GM18507 (cell line): Measurements from ENCODE around the gene TM4SF4.

ENCODE experiments used
- DNase-seq: peaks from one replicate; pipeline ENCODE4 v3.0.0; 2011; ENCODE audit warnings: low read depth; ENCODE audit not compliant: insufficient read length; ENCODE audit errors: extremely low spot score
- FAIRE-seq: peaks from 2 replicates; lab custom pipeline; 2011; peaks lifted over from hg19 to GRCh38; lab: Jason Lieb, UNC

TM4SF4 gene

DNA sequence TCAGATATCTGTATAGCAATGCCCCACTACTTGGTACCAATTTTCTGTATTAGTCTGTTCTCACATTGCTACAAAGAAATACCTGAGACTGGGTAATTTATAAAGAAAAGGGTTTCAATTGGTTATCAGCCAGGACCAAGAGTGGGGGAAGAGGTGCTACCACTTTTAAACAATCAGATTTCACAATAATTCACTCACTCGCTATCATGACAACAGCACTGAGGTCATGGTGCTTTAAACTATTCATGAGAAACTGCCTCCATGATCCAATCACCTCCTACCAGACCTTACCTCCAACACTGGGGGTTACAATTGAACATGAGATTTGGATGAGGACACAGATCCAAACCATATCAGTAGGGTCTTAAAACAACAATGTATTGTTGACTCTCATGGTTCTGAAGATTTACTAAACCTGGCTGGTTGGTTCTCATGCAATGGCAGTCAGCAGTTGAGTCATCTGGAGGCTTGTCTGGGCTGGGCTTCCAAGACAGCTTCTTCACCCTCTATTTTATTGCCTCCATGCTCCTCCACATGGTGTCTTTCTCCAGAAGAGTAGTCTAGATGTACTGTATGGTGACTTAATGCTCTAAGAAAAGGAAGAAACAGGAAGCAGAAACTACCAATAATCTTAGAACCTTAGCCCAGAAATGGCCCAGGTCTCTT lies 21.2 kb upstream of the TM4SF4 start:
- DNase-seq (no peak), FAIRE-seq (no peak)

DNA sequence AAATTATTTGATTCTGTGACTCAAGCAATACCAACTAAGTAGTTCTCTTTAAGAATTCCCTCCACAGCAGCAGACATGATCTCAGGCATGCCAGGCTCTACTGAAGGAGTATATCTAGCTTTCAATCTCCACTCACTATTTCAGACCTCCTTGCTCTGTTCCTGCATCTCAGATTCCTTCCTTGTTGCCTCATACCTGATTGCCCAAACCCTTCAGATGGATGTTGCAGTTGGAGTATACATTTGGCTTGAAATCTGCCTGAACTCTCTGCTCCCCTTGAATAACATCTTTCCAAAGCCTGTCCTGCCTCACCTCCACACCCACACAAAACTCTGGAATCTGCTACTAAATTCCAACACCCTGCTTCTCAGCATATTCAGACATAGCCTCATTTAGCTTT lies 19.8 kb upstream of the TM4SF4 start:
- DNase-seq (no peak), FAIRE-seq (no peak)

DNA sequence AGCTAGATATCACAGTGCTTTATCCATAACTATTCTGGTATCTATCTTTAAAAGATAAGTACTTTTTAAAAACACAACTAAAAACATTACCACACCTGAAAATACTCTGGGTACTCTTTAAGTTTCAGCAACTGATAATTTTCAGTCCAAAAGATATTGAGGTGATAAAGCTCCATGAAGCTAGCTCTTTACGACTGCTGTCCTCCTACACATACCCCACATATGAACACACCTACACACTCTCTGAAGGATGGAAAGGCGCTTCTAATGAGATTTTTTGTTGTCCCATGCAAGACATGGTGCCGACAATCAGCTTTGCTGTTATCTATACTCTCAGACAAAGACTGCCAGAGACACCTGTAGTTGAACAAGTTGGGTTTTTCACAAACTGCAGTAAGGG lies 19.1 kb upstream of the TM4SF4 start:
- no peak for DNase-seq
- FAIRE-seq = no peak

DNA sequence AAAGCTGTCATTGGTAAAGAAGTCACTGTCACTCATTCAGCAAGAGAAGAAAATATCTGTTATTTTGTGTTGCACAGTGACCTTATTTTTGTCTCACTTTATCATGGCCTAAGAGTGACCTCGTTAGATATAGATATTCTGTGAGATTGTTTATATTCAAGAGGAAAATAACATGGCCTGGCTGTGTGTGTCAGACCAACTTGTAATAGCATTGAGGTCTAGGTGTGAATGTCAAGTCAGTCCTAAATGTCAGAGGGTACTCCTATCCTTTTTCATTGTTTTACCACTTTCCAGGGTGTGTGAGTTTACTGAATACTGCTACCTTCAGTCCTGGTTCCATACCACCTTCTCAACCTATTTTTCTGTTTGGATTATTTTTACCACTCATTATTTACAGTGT lies 18.5 kb upstream of the TM4SF4 start:
- DNase-seq (no peak), FAIRE-seq (no peak)

DNA sequence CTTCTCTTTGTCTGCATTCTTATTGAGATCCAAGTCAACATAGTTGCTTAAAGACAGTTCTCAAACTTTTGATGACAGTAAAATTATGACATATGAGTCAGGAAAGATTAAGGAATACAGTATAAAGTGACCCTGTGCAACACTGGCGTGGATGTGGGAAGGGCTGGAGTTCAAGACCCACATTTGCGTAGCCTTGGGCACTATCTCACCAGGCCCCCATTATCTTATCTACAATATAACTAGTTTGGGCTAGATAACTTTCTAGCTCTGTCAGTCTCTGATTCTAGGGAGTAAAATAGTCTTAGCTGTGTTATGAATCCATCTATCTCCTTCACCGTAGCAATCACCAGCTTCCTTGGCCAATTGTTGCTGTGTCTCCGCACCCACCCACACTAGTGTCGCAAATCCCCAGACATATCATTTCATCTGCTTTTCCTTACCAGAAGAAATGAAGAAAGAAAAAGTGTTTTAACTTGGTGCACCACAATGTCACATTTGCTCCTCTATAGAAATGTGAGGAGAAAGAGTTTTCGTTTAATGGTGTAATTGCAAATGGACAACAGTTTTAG lies 14.9 kb upstream of the TM4SF4 start:
- DNase-seq (no peak), FAIRE-seq (no peak)

DNA sequence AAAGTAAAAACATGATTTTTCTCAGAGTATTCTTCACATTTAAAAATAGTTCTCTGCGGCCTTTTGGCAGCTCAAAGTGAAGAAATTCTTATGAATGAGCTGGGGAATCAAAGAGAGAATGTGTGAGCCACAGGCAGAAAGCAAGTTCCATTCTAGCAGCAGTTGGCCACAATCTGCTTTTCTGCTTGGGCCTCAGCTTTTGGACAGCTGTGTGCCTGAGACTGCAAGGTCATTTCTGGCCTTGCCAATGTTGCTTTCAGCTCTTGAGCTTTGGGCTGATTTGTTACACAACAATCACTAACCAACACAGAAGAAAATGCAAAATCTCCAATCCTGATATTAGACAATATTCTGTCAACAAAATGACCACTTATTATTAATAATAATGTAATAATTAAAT lies 14.4 kb upstream of the TM4SF4 start:
- DNase-seq (no peak), FAIRE-seq (no peak)

DNA sequence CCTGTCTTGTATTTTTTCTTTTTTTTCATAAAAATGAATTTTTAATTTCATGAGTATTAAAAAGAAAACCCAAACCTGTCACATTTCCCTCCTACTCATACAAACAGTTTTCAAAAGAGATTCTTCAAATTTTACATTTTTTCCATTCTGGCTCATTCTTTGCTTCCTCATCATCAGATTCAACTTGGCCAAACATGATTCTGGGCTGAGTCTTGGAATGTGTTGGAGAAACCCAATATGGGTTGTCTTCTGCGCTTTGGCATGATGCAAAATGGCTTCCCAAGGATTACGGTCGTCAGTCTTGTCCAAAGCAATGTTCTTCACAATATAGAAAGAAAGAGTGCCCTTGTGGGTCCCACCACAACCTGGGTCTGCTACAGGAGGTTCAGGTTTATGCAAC lies 12.4 kb upstream of the TM4SF4 start:
- no peak for FAIRE-seq
- no peak for DNase-seq

DNA sequence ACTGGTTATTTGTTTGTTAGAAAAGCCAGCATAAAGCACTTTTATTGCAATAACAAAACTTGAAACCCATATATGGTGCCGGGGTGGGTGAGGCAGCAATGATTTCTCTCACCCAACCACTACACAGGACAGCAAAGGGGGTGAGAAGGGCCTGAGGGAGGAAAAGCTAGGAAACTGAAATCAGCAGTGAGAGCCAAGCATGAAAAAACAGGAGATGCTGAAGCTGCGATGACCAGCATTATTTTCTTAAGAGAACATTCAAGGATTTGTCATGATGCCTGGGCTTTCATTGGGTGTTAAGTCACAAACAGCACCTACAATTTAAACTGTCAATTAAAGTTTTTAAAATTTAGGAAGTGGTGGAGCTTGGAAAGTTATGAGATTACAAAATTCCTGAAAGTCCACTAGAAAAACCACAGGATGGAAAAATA lies 11.9 kb upstream of the TM4SF4 start:
- FAIRE-seq = no peak
- DNase-seq = no peak

DNA sequence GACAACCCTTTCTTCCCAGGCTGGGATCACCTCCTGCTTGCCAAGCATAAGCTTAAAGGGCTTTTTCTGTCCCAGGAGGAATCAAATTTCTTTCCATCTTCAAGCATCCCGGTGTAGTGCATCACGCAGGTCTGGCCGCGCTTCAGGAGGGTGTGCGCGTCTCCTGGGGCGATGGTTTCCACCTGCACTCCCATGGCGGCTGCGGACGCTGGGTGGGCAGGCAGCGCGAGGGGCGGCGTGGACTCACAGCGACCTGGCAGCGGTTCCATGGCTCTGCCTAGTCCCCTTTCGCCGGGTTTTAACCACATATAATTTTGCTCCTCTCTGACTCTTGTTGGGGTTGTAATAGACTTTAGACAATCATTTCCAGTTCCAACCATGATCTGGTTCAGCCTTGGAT lies 10.6 kb upstream of the TM4SF4 start:
- FAIRE-seq = no peak
- no peak for DNase-seq

DNA sequence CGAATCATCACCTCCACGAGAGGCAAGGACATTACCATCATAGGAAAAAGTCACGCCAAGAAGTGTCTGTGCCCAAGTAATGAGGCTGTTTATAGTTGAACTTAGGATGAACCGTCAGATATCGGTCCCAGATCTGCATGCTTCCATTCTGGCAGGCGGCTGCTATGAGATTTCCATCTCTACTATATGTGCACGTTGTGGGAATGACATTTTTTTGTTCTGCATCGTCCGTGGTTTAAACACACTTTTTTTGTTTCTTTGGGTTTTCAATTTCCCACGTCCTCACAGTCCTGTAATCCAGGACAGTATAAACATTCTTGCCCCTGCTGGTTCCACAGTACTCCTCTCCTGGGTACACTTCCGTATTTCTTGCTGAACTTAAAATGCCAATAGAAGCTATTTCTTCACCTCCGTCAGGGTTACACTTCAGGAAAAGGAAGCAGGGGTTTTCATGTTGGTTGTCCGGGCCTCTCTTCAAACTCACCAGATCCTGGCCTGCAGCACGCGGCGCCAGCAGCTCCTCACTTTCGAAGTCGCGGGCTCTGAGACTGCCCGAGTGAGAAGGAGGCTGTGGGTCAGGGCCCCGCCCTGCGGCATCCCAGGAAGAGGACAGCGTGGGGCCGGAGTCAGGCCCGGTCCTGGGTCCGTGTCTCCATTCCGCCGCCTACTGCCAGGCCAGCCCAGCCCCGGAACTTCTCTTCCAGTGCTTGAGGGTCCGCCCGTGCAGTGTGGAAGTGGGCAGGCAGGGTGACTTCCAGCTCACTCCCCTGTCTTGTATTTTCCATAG lies 9.8 kb upstream of the TM4SF4 start:
- DNase-seq = no peak
- FAIRE-seq = no peak

DNA sequence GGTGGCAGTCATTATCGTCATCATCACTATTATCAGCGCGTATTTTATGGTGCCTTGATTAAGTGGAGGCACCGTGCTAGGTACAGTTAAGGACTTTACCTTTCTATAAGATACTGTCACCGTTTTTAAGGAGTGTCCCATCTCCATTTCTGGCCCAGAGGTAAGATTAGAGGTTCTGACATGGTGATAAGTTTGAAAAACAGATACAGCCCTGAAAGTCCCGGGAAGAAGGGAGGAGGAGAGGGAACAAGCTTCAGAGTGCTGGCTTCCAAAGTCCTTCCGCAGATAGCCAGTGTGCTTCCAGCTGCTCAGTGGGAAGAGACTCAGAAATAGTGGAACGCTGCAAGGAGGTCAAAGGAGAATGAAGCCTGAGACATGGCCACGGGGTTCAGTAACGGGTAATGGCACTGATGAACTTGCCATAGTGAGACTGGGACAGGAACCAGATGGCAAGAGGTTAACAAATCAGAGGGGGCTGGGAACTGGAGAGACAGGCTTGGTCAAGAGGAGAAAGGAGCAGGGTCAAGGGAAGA lies 9.1 kb upstream of the TM4SF4 start:
- no peak for FAIRE-seq
- DNase-seq = no peak

DNA sequence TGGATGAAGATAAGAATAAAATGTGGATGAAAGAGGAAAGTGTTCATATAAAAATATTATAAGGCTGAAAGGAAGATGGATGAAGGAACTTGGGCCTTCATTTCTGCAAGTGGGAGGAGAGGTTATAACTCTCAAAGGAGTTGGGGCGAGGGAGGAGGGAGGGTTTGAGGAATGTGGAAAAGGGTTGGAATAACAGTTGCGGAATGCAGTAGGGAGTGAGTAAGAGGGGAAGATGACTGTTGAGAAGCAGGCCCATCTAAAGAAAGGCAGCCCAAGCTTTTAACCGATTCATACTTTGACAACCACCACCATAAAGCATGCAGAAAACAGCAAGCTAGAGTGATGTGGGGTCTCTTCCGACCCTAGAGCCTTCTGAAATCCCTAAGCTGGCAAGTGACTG lies 8.3 kb upstream of the TM4SF4 start:
- DNase-seq (no peak), FAIRE-seq (no peak)

DNA sequence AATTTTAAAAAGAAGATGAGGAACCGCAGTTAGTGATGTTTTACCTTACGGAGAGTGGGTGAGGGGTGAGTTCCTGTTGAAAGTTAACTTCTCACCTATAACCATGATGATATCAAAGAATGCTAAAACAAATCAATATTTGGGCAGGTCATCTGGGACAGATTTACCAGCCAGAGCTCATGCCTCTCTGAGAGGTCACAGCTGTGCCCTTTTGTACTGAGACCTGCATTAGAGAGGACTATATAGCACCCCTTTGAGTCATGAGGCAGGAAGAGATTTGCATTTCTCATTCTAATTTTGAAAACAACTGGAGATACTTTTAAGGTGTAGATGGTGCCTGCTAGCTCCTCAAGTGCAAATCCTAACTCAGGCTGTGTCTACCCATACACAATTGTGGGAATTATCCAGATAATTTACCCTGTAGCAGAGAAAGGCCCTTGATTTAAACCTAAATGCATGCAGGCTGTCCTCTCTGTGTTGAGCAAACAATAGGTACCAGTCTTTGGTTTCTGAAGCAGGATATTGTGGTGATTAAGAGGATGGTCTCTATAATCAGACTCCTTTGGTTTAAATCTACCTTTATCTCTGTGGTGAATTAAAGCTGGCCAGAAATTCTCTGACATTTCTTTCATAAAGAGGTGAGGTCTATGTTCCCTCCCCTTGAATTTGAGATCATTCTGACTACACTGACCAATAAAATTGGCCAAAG lies 5.8 kb upstream of the TM4SF4 start:
- no peak for FAIRE-seq
- no peak for DNase-seq

DNA sequence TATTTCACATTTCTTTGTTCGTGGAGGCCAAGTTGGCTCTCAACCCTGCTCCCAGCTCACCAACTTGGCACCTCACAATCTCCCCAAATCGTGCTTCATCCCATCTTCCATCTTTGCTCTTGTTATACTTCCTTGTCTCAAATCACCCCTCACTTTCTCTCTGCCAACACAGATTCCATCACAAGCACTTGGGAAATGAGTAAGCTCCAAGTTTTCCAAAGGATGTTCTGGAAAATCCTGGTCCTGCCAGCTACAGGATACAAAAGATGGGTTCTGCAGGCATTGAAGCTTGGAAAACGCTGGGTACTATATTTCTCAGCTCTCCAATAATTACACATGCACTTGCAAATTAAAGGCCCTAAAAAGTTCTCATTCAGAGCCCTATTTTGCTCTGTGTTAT lies 4.1 kb upstream of the TM4SF4 start:
- no peak for DNase-seq
- no peak for FAIRE-seq

DNA sequence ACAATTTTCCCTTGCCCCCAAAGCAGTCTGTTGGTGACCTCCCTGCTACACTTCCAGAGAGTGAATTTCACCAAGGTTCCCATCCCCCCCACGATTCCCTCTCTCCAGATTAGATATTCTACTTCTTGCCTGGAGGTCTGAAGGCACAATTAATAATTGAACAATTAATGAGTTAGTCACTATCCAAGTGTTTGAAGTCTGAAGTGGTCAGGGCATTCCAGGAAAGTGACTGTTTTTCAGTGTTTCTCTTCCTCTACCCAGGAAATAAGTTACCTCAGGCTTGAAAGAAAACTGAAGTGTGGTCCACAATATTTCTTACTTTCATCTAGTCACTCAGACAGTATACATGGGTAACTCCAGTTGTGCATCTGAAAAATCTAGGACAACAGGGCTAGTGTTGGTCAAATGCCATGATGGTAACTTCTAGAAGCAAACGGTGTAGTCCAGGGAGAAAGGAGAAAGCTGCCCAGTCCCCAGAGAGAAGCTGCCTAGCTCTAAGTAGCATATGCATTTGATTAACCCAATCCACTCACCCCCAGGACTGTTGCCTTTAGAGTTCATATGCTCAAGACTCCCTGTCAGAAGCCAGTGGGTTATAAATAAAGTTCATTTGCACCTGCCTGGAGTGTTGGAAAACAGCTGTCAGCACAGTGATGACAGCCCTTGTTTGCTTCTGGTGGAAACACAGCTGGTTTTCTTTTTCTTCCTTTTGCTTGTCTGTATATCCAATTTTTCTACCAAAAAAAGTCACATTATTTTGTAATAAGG lies 2.3 kb upstream of the TM4SF4 start:
- DNase-seq = no peak
- FAIRE-seq = no peak

DNA sequence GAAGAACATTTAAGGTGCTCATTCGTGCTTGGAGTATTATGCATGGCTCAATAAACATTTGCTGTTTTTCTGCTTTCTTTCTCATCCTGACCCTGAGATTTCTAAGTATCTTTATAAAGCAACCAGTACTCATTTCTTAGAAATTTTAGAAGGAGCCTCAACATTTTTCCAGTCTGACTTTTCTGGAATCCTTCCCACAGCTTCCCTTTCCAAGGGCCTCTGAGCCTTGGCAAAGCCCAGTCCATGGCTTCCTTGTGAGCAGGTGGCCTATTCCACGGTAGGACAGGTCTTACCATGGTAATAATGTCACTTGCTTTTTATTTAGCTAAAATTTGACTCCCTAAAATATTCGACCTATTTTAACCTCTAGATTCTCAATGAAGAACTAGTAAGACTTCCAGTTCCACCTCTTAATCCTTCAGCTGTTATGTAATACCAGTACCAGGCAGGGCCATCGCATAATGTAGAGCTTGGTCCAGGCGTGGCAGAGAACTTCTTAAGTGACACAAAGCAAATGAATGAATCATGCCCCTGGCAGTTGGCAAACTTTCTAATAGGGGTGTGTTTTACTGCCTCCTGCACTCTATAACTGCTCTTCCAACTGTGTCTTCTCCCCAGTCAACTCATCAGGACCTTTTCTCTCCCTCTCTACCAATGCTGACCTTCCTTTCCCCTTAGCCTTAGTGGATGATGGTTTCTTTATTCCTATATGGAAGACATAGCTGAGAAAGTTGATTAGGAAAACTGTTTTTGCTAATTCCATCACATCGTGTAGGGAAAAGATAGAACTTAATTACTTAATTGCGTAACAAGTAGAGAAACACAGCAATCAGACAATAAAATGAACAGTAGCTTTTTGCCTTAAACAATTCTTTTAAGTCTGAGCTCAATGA lies 894 bp upstream of the TM4SF4 start:
- no peak for FAIRE-seq

DNA sequence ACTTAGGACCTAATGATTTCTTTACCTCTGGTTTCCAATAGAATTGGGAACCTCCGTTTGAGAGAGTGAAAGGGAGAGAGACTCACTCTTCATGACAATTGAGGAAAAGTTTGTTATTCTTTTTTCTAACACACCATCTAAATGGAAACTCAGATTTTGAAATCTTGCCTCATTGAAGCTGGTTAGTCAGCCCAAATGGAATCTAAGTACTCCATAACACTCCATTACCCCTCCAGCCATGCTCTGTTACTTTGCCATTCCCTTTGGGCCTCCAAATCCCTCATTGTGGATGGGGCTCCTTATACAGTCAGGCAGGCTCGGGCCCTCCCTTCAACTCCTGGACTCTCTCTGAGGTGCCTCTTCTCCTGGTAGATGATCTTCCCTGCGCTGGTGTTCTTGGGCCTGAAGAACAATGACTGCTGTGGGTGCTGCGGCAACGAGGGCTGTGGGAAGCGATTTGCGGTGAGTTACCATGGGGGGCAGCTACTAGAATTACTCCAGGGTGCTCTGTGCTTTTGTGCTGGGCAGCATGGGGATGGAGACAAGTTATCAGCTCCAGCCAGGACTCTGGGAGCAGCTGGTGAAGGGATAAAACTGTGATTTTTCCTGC lies 1.1 kb downstream of the TM4SF4 start:
- no peak for DNase-seq
- FAIRE-seq = no peak

More for the DNA sequence above, 894 bp upstream of the TM4SF4 start:
- DNase-seq = no peak

DNA sequence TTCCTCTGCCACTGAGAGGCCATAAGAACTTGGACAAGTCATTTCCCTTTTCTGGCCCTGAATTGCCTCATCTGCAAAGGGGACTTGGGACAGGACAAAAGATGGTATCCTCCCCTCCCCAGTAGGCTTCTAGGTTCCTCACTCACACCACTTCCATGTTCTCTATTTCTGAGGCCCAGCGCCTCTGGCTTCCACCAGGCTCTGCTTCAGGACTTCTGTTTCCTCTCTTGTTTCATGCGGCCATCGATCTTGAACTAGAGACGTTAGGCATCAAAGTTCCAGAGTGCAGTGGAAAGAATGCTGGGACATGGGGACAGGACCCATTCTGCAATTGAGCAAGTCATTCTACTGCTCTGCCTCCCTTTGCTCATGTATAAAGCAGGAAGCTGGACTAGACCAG lies 1.7 kb downstream of the TM4SF4 start:
- no peak for FAIRE-seq
- DNase-seq = no peak
